Skin epidermis (tissue), 12 donors: ENCODE data around the gene CTNND2.
"Not testable (repeated sequence)": the region's sequence is repeated elsewhere in the genome, so short reads cannot be mapped to it uniquely, and the experiment has no call there.

Source experiments
- H3K27ac ChIP-seq, 21 experiments: fragments of 200-600 bp; sonication (generic) in 11 of 21; one replicate each; pipeline ENCODE4 v1.5.0; 2020; ENCODE audit warnings: mild to moderate bottlenecking in 3 of 21, inconsistent platforms in 2 of 21, moderate library complexity in 2 of 21
- H3K4me3 ChIP-seq, 7 experiments: fragments of 200-600 bp; sonication (generic) in 2 of 7; one replicate each; pipeline ENCODE4 v1.5.0; 2020; ENCODE audit warnings: inconsistent platforms in 2 of 7, mild to moderate bottlenecking in 2 of 7, moderate library complexity in 1 of 7

The CTNND2 gene

GRCh38 chr5:11082404-11082945, 821.8 kb downstream of the CTNND2 start:
- no peak overlapping the region for H3K4me3 ChIP-seq
- no peak overlapping the region for H3K27ac ChIP-seq

- Histone ChIP-seq H3K27ac (no peak overlapping the region), H3K4me3 (no peak overlapping the region)
These were observed 827.2 kb downstream of the CTNND2 start for GRCh38 chr5:11076945-11077613.

GRCh38 chr5:11075035-11075805, 829.0 kb downstream of the CTNND2 start:
- Histone ChIP-seq H3K27ac (no peak overlapping the region), H3K4me3 (no peak overlapping the region)

- H3K4me3 ChIP-seq: no peak overlapping the region
- no peak overlapping the region for H3K27ac ChIP-seq
These were observed 831.7 kb downstream of the CTNND2 start for GRCh38 chr5:11072568-11072967.

GRCh38 chr5:11072076-11072475, 832.2 kb downstream of the CTNND2 start:
- Histone ChIP-seq H3K27ac (no peak overlapping the region), H3K4me3 (no peak overlapping the region)

GRCh38 chr5:11069041-11069440, 835.2 kb downstream of the CTNND2 start:
- Histone ChIP-seq H3K4me3 (no peak overlapping the region), H3K27ac (no peak overlapping the region)

GRCh38 chr5:11065723-11066122, 838.5 kb downstream of the CTNND2 start:
- H3K4me3 ChIP-seq, H3K27ac ChIP-seq: not testable (repeated sequence)

GRCh38 chr5:11064763-11065450, 839.3 kb downstream of the CTNND2 start:
- H3K4me3 ChIP-seq: no peak overlapping the region
- H3K27ac ChIP-seq: no peak overlapping the region

GRCh38 chr5:11062397-11062796, 841.8 kb downstream of the CTNND2 start:
- no peak overlapping the region for H3K27ac ChIP-seq

GRCh38 chr5:11056560-11056959, 847.7 kb downstream of the CTNND2 start:
- H3K27ac ChIP-seq: no peak overlapping the region
- H3K4me3 ChIP-seq: no peak overlapping the region

More at GRCh38 chr5:11062397-11062796, 841.8 kb downstream of the CTNND2 start:
- H3K4me3 ChIP-seq: no peak overlapping the region

GRCh38 chr5:11054014-11054413, 850.2 kb downstream of the CTNND2 start:
- no peak overlapping the region for H3K27ac ChIP-seq
- no peak overlapping the region for H3K4me3 ChIP-seq

GRCh38 chr5:11052871-11053270, 851.4 kb downstream of the CTNND2 start:
- no peak overlapping the region for H3K4me3 ChIP-seq
- H3K27ac ChIP-seq: no peak overlapping the region

GRCh38 chr5:11050596-11051304, 853.5 kb downstream of the CTNND2 start:
- H3K27ac ChIP-seq: no peak overlapping the region
- H3K4me3 ChIP-seq: no peak overlapping the region

GRCh38 chr5:11048760-11049159, 855.5 kb downstream of the CTNND2 start:
- Histone ChIP-seq H3K27ac (no peak overlapping the region), H3K4me3 (no peak overlapping the region)

- no peak overlapping the region for H3K27ac ChIP-seq
- H3K4me3 ChIP-seq: no peak overlapping the region
These were observed 856.6 kb downstream of the CTNND2 start for GRCh38 chr5:11047625-11048024.

GRCh38 chr5:11047030-11047429, 857.2 kb downstream of the CTNND2 start:
- Histone ChIP-seq H3K4me3 (no peak overlapping the region), H3K27ac (no peak overlapping the region)

GRCh38 chr5:11046160-11046559, 858.1 kb downstream of the CTNND2 start:
- no peak overlapping the region for H3K27ac ChIP-seq
- H3K4me3 ChIP-seq: no peak overlapping the region

- Histone ChIP-seq H3K27ac (no peak overlapping the region), H3K4me3 (no peak overlapping the region)
These were observed 858.8 kb downstream of the CTNND2 start for GRCh38 chr5:11045411-11045810.

GRCh38 chr5:11044581-11044980, 859.7 kb downstream of the CTNND2 start:
- no peak overlapping the region for H3K4me3 ChIP-seq
- no peak overlapping the region for H3K27ac ChIP-seq

GRCh38 chr5:11043881-11044280, 860.4 kb downstream of the CTNND2 start:
- no peak overlapping the region for H3K27ac ChIP-seq

More at GRCh38 chr5:11043881-11044280, 860.4 kb downstream of the CTNND2 start:
- no peak overlapping the region for H3K4me3 ChIP-seq
